Subcutaneous adipose tissue (tissue), 4 donors: Measurements from ENCODE around the gene STAG1. TPM values are rescaled to one million over a fixed set of nuclear protein-coding genes. Genes with fewer than 3 reads are reported as not detected.

Experiments used
- CTCF ChIP-seq: fragments of 450-650 bp; IDR thresholded peaks from one replicate; pipeline ENCODE4 v1.5.1; 2016; ENCODE audit warnings: low read depth, mild to moderate bottlenecking, control low read depth, antibody characterized with exemption, moderate library complexity
- total RNA-seq, 4 donors: library from RNA; depleted of rRNA; stranded (reverse); fragments of >200 nt; gene quantifications; one replicate each; pipeline ENCODE4 v1.1.0, GENCODE V29; 2016

The STAG1 gene
- total RNA-seq, 4 donors from 2014 or later: 40.9 to 69.0 (median 54.0) TPM

GRCh38 chr3:136645915-136646314 is 106.3 kb downstream of the STAG1 start:
- no peak for TF ChIP-seq CTCF

GRCh38 chr3:136644212-136644611 is 108.0 kb downstream of the STAG1 start:
- no peak for TF ChIP-seq CTCF

GRCh38 chr3:136642711-136643110 is 109.5 kb downstream of the STAG1 start:
- no peak for TF ChIP-seq CTCF

- no peak for TF ChIP-seq CTCF
These were observed 113.1 kb downstream of the STAG1 start for GRCh38 chr3:136639069-136639468.

GRCh38 chr3:136637176-136637575 is 115.0 kb downstream of the STAG1 start:
- no peak for TF ChIP-seq CTCF

GRCh38 chr3:136634821-136635220 is 117.4 kb downstream of the STAG1 start:
- TF ChIP-seq CTCF: no peak

GRCh38 chr3:136632625-136633081 is 119.5 kb downstream of the STAG1 start:
- TF ChIP-seq CTCF: no peak

GRCh38 chr3:136631424-136631823 is 120.8 kb downstream of the STAG1 start:
- TF ChIP-seq CTCF: no peak
